Calu3 (cell line): ENCODE results near the gene AGPAT1. TPM values are rescaled to one million over a fixed set of nuclear protein-coding genes. Genes with fewer than 3 reads are reported as not detected.

Experiments used
- BruUV-seq: library from RNA; stranded (reverse); fragments of 400-500 nt; replicated peaks from 2 replicates; lab custom pipeline; 2021; lab: Mats Ljungman, UMichigan
- CTCF ChIA-PET: fragments of 300-600 bp; sonication (Branson Sonifier 250); formaldehyde crosslinking; loops from one replicate; lab custom pipeline; 2022; ENCODE audit warnings: antibody characterized with exemption; lab: Charles Lee
- DNase-seq: peaks from one replicate; pipeline ENCODE4 v3.0.0; 2022
- H3K27ac Mint-ChIP-seq: one replicate; pipeline ENCODE4 v1.8.0; 2022; ENCODE audit warnings: mixed read lengths; ENCODE audit not compliant: unreplicated experiment
- H3K27me3 Mint-ChIP-seq: one replicate; pipeline ENCODE4 v1.8.0; 2022; ENCODE audit warnings: mixed read lengths; ENCODE audit not compliant: unreplicated experiment
- H3K36me3 Mint-ChIP-seq: one replicate; pipeline ENCODE4 v1.8.0; 2022; ENCODE audit warnings: mild to moderate bottlenecking, moderate library complexity, mixed read lengths; ENCODE audit not compliant: insufficient read depth, unreplicated experiment
- H3K4me1 Mint-ChIP-seq: one replicate; pipeline ENCODE4 v1.8.0; 2022; ENCODE audit warnings: mild to moderate bottlenecking, low read depth, mixed read lengths; ENCODE audit not compliant: unreplicated experiment
- H3K4me3 Mint-ChIP-seq: one replicate; pipeline ENCODE4 v1.8.0; 2022; ENCODE audit warnings: mild to moderate bottlenecking, low read depth, moderate library complexity, mixed read lengths; ENCODE audit not compliant: unreplicated experiment
- H3K9me3 Mint-ChIP-seq: one replicate; pipeline ENCODE4 v1.8.0; 2022; ENCODE audit warnings: low read depth, mixed read lengths; ENCODE audit not compliant: unreplicated experiment
- intact Hi-C: fragments of 100-400 bp; cut with micrococcal nuclease; formaldehyde crosslinking; loops from one replicate; pipeline ENCODE4 v1.10.0; 2022; ENCODE audit not compliant: unreplicated experiment
- total RNA-seq: library from RNA; stranded (reverse); gene quantifications from 2 replicates; pipeline ENCODE4 v1.2.3, GENCODE V29; 2022
- TF ChIP-seq, protein P1 (sequence below): fragments of 200-600 bp; IDR thresholded peaks from one replicate; pipeline ENCODE4 v1.8.0; 2022; ENCODE audit warnings: antibody characterized with exemption; ENCODE audit not compliant: unreplicated experiment

Gene AGPAT1
- total RNA-seq, 1 experiment from 2014 or later, result 138 TPM

- BruUV-seq, result no TSS peak
- TF ChIP-seq, protein P1, sequence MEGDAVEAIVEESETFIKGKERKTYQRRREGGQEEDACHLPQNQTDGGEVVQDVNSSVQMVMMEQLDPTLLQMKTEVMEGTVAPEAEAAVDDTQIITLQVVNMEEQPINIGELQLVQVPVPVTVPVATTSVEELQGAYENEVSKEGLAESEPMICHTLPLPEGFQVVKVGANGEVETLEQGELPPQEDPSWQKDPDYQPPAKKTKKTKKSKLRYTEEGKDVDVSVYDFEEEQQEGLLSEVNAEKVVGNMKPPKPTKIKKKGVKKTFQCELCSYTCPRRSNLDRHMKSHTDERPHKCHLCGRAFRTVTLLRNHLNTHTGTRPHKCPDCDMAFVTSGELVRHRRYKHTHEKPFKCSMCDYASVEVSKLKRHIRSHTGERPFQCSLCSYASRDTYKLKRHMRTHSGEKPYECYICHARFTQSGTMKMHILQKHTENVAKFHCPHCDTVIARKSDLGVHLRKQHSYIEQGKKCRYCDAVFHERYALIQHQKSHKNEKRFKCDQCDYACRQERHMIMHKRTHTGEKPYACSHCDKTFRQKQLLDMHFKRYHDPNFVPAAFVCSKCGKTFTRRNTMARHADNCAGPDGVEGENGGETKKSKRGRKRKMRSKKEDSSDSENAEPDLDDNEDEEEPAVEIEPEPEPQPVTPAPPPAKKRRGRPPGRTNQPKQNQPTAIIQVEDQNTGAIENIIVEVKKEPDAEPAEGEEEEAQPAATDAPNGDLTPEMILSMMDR, result no peak
- DNase-seq, result no peak
- CTCF ChIA-PET, result no interaction called here
- H3K4me3 Mint-ChIP-seq, result no peak within 1 kb of the TSS
- H3K27me3 Mint-ChIP-seq, result no peaks in the 10 kb centered on the region
- H3K9me3 Mint-ChIP-seq, result peaks cover 2% of the 10 kb centered on the region
- peaks cover 22% of the 10 kb centered on the region for H3K4me1 Mint-ChIP-seq
- no peak within 1 kb of the TSS for H3K27ac Mint-ChIP-seq
- peaks cover 16% of the 10 kb centered on the region for H3K36me3 Mint-ChIP-seq
- intact Hi-C loops, result no loop called here
Observed at GRCh38 chr6:32151863-32152768, 23.8 kb downstream of the AGPAT1 start, which contains the start of gene PRRT1. TSS of gene PRRT1 (minus strand) at chr6:32151939. CDS start at chr6:32151827, 112 bp downstream.

DNA sequence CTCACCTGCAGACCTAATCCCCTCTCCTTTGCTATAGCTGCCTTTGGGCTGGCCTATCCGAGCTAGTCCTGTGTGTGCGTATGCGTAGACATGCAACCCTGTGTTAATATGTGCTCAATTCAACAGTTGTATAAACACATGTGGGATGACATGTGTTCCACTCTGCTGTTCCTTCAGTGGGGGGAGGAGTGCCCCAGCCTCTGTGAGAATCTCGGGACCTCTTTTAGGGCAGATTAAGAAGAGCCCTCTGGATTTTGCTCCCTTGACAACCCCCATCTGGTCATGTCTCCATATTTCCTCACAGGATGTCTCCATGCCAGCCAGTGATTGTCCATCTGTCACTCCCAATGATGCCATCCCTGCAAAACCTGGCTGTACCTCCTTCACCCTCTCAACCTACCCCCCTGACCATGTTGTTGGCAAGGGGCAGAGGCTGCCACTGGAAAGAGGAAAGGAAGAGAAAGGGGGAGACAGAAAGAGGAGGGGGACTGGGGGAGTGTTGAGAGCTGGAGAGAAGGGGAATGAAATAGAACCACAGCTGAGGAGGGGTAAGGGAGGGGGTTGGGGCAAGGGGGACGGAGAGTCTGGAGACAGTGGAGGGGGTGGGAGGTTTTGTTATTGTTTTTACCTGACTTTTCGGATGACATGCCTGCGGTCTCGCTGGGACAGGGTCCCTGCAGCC, 24.6 kb downstream of the AGPAT1 start:
- Mint-ChIP-seq H3K27ac (no peak overlapping the region), H3K4me3 (no peak overlapping the region), H3K36me3 (peaks cover 16% of the 10 kb centered on the region), H3K4me1 (peaks cover 28% of the 10 kb centered on the region), H3K27me3 (no peaks in the 10 kb centered on the region), H3K9me3 (peaks cover 2% of the 10 kb centered on the region)
- TF ChIP-seq, protein P1, result no peak
- BruUV-seq, result no TSS peak
- CTCF ChIA-PET, result no interaction called here
- DNase-seq, result no peak
- intact Hi-C loops, result no loop called here

- Mint-ChIP-seq H3K27me3 (no peaks in the 10 kb centered on the region), H3K36me3 (peaks cover 16% of the 10 kb centered on the region), H3K4me1 (peaks cover 31% of the 10 kb centered on the region), H3K9me3 (peaks cover 2% of the 10 kb centered on the region), H3K4me3 (no peak overlapping the region), H3K27ac (no peak overlapping the region)
- DNase-seq, result no peak
- TF ChIP-seq, protein P1, result no peak
- no TSS peak for BruUV-seq
- CTCF ChIA-PET, result no interaction called here
- intact Hi-C loops, result no loop called here
Observed at GRCh38 chr6:32149932-32150870, 25.7 kb downstream of the AGPAT1 start.
